Psoas muscle (tissue), 8 donors: Measurements from ENCODE around the gene SH3TC1. TPM values are rescaled to one million over a fixed set of nuclear protein-coding genes. Genes with fewer than 3 reads are reported as not detected.
A peak's percentile ranks its signal among the peaks of the same experiment; 100 is the strongest.

Experiments used
- ATAC-seq, 4 donors: fragments of 200-7000 bp; cut with Tn5 transposase; one replicate each; pipeline ENCODE4 v1.9.1; 2020; ENCODE audit warnings: moderate library complexity in 3 of 4, mild to moderate bottlenecking in 2 of 4
- DNase-seq, 2 donors: peaks; one replicate each; pipeline ENCODE4 v3.0.0-alpha.2; 2020
- H3K27ac ChIP-seq: fragments of 200-600 bp; one replicate; pipeline ENCODE4 v1.8.0; 2022
- H3K27me3 ChIP-seq, 3 donors: fragments of 200-600 bp in 1 of 3; one replicate each; pipeline versions ENCODE4 v1.6.1 to v1.8.0; 2013 to 2022; ENCODE audit warnings: low read length in 2 of 3, mild to moderate bottlenecking in 2 of 3, moderate library complexity in 1 of 3; ENCODE audit not compliant: insufficient read depth in 3 of 3
- H3K36me3 ChIP-seq, 2 donors: fragments of 200-600 bp in 1 of 2; one replicate each; pipeline versions ENCODE4 v1.6.1 to v1.8.0; 2013 to 2022; ENCODE audit warnings: low read depth in 1 of 2, mild to moderate bottlenecking in 1 of 2, moderate library complexity in 1 of 2; ENCODE audit not compliant: insufficient read depth in 1 of 2
- H3K4me1 ChIP-seq: fragments of 200-600 bp; one replicate; pipeline ENCODE4 v1.8.0; 2022
- H3K4me3 ChIP-seq: fragments of 200-600 bp; one replicate; pipeline ENCODE4 v1.8.0; 2022; ENCODE audit warnings: mild to moderate bottlenecking
- H3K9me3 ChIP-seq: fragments of 200-600 bp; one replicate; pipeline ENCODE4 v1.8.0; 2022
- CTCF ChIP-seq: fragments of 200-600 bp; IDR thresholded peaks from one replicate; pipeline ENCODE4 v1.8.0; 2022; ENCODE audit warnings: antibody characterized with exemption
- WGBS, 3 donors: extraction: QIAGEN DNeasy Blood & Tissue Kit; methylation state at CpG; one replicate each; pipeline versions ENCODE4 v1.1.6 to v1.1.7; 2013; 5-methylcytosine and 5-hydroxymethylcytosine counted together
- intact Hi-C, 2 donors: fragments of 100-400 bp; cut with DNase I; formaldehyde crosslinking; loops; one replicate each; pipeline versions ENCODE4 v1.11.0 to v1.14.2; 2022
- polyA plus RNA-seq, 3 donors: library from polyadenylated mRNA; stranded (reverse); fragments of 200-250 nt; gene quantifications; one replicate each; pipeline ENCODE4 v1.2.3, GENCODE V29; 2013
- total RNA-seq, 4 donors: library from RNA; stranded (reverse); fragmentation: NEBNext Ultra II Directional in 2 of 4; extraction: Animal tissue kit (Norgen Biotek cat#: 25700) in 2 of 4; gene quantifications; one replicate each; pipeline versions ENCODE4 v1.2.1 to v1.2.4, GENCODE V29; 2021 to 2023
- donor health status: healthy with polysubstance abuse.
- donor health status: DM: no; HTN: no; CAD: no; lungs with moderate emphysema.
- donor health status: Bipolar disorder and iron deficiency.
- donor health status: healthy.
- donor health status: DM: yes; HTN: yes; CAD: no.
- donor health status: DM: no; HTN: no; CAD: no.
- donor health status: DM: no; HTN: no; CAD: no.
- donor health status: DM: yes; HTN: yes; CAD: no.

SH3TC1 gene
- total and polyA plus RNA-seq, 7 donors, result 1.9 to 7.9 (median 4.7) TPM

DNA sequence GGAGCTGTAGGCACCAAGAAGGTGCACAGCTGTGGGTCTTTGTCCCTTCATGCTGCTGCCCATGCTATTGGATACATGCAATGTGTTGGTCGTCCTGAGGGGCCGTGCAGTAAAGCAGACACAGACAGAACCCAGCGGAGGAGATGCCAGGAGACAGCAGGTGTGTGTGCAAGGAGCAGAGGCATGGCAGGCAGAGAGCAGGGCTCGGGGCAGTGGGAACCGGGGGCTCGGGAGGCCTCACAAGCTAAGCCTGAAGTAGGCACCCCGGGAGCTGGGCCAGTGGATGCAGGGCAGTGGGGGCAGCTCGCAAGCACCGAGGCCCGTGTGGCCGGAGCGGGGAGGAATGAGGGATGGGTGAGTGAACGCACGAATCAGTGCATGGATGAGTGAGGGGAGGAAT lies 83.7 kb downstream of the SH3TC1 start:
- intact Hi-C loops, result no loop called here
- peak; percentile 10 to 45 for DNase-seq

DNA sequence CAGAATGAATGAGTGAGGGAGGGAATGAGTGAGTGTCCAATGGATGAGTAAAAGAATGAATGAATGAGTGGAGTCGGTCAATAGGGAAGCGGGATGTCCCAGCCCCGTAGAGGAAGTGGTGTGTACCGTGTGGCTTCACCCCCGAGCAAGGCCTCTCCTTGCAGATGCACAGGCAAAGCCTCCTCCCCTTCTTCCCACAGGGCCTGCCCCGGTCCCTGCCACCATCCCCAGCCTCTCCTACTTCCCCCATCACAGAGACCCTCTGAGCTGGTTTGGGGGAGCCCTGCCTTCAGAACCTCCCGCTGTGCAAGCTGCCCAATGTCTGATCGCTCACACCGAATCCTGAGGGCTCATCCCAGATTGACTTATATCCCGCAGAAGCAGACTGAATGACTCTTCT lies 84.1 kb downstream of the SH3TC1 start:
- DNase-seq (peak; percentile 9 to 40), ATAC-seq (no peak)
- 86 to 92% (median 90%) methylated on average over 10 of the region's 10 CpGs for WGBS, 3 donors
- Histone ChIP-seq H3K36me3 (no peaks in the 10 kb centered on the region), H3K4me1 (peaks cover 9% of the 10 kb centered on the region), H3K9me3 (no peaks in the 10 kb centered on the region), H3K27ac (no peak overlapping the region), H3K4me3 (no peak overlapping the region), H3K27me3 (no peaks in the 10 kb centered on the region)
- intact Hi-C loops, result no loop called here
- no peak for TF ChIP-seq CTCF

More for the DNA sequence above, 83.7 kb downstream of the SH3TC1 start:
- no peak overlapping the region for H3K27ac ChIP-seq
- H3K36me3 ChIP-seq, result no peaks in the 10 kb centered on the region
- no peak for ATAC-seq
- no peaks in the 10 kb centered on the region for H3K27me3 ChIP-seq
- WGBS, 3 donors, result 89 to 93% (median 91%) methylated on average over 14 of the region's 14 CpGs
- no peak overlapping the region for H3K4me3 ChIP-seq
- TF ChIP-seq CTCF, result no peak
- peaks cover 9% of the 10 kb centered on the region for H3K4me1 ChIP-seq
- no peaks in the 10 kb centered on the region for H3K9me3 ChIP-seq

DNA sequence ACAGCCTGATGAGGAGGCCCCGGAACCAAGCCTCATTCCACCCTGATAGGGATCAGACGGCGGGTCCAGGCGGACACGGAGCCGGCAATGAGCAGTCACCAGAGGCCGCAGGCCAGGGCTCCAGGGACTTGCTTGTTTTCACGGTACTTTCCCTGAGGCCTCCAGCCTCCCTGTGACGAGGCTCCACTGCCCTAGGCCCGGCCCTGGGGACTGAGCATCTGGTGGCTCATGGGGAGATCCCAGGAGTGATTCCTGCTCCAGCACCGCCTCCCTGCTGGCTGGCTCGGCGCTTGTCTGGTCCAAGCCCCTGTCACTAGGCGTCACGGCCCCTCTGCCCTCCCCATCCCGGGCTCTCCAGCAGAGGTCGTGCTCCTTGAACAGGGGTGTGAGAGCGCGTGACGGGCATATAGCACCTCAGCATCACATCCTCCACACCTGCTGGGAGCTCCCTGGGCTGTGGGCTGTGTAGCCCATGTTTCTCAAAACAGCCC lies 84.6 kb downstream of the SH3TC1 start:
- ATAC-seq, result no peak
- Histone ChIP-seq H3K4me1 (peaks cover 9% of the 10 kb centered on the region), H3K36me3 (no peaks in the 10 kb centered on the region), H3K27me3 (no peaks in the 10 kb centered on the region), H3K27ac (no peak overlapping the region), H3K9me3 (no peaks in the 10 kb centered on the region), H3K4me3 (no peak overlapping the region)
- TF ChIP-seq CTCF, result no peak
- DNase-seq, result peak; percentile 15 to 64
- intact Hi-C loops, result no loop called here
- WGBS, 3 donors, result 63 to 84% (median 70%) methylated on average over 20 of the region's 20 CpGs

- H3K36me3 ChIP-seq, result no peaks in the 10 kb centered on the region
- H3K4me3 ChIP-seq, result no peak overlapping the region
- no peak for TF ChIP-seq CTCF
- 55 to 67% (median 57%) methylated on average over 11 of the region's 11 CpGs for WGBS, 3 donors
- DNase-seq (peak; percentile 7 to 43), ATAC-seq (no peak)
- H3K27ac ChIP-seq, result no peak overlapping the region
- no peaks in the 10 kb centered on the region for H3K9me3 ChIP-seq
- intact Hi-C loops, result no loop called here
- peaks cover 9% of the 10 kb centered on the region for H3K4me1 ChIP-seq
- H3K27me3 ChIP-seq, result no peaks in the 10 kb centered on the region
Observed at GRCh38 chr4:8284391-8284790, 85.3 kb downstream of the SH3TC1 start.
